Activated naive CD4-positive, alpha-beta T cell treated with Interleukin-2 at 50 U/mL for 16 hours (primary cell): ENCODE results near the gene RASL10A.
A peak's percentile ranks its signal among the peaks of the same experiment; 100 is the strongest.

Experiments
- DNase-seq: peaks from one replicate; pipeline ENCODE4 v3.0.0-alpha.2; 2020

Gene RASL10A

DNA sequence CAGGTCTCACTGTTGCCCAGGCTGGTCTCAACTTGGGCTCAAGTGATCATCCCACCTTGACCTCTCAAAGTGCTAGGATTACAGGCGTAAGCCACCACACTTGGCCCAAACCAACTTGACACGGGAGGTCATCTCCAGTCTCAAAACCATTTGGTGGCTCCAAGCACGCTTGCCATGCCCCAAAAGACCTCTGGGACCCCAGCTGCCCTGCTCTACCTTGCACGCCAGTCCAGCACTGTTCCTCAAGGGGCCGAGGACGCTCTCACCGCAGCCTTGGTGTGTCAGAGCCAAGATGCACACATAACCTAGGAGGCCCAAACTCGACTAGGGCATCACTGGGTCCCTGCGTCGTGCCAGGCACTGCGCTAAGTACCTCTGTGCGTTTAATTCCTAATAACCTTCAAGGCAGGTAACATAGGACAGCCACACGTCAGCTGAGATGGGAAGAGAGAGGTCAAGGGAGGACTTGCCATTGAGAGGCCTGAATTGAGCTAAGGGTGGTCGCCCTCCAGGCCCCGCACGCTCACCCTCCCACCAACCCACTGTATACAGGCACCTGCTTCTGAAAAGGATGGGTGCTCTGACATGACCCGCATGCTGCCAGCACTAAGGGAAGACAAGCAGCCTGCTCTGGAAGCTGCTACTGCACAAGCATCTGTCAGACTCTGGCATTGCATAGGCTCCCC, 13.6 kb downstream of the RASL10A start:
- no peak for DNase-seq

DNA sequence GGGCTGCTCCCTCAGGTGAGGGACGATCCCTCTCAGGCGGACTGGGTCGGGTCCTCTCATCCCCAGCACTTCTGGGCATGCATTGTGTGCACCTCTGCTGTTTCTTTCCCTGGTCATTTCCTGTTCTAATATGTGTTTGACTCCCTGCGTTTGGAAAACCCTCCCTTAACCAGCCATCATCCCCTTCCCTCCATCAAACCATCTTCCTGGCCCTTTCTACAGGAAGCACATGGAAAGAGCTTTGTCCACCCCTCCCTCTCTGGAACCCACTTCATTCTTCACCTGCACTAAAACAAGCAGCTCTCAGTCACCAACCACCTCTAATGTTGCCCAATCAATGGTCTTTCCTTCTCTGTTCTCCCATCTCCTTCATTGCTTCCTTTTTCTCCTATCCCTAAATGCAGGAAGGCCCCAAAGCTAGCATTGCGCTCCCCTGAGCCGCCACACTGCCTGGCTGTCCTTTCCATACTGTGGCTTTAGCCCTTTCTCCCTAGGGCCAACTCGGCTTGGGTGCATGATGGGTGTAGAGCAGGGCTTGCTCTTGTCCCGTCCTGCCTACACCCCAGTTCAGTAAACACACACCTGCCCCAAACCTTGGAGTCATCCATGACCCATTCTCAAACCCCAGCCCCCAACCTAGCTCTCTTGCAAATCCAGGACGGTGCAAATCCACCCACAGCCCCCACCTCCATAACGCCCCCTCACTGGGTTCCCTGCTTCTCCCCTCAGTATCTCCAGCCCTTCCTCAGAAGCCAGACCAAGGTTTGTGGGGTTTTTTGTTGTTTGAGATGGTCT, 14.5 kb downstream of the RASL10A start:
- no peak for DNase-seq

DNA sequence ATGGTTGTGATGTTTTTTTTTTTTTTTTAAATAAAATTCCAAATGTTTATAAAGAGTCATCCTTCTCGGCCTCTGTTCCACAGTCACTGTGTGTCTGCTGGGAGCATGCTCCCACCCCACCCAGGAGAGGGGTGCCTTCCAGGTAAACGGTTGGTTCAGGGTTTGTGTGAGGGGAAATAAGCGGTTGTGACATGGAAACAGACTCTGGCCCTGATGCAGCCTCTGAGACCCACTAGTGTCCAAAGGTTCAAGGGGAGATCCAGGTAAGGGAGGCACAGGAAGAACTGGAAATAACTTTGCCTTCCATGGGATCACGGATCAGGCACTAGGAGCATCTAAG, 15.1 kb downstream of the RASL10A start:
- no peak for DNase-seq

DNA sequence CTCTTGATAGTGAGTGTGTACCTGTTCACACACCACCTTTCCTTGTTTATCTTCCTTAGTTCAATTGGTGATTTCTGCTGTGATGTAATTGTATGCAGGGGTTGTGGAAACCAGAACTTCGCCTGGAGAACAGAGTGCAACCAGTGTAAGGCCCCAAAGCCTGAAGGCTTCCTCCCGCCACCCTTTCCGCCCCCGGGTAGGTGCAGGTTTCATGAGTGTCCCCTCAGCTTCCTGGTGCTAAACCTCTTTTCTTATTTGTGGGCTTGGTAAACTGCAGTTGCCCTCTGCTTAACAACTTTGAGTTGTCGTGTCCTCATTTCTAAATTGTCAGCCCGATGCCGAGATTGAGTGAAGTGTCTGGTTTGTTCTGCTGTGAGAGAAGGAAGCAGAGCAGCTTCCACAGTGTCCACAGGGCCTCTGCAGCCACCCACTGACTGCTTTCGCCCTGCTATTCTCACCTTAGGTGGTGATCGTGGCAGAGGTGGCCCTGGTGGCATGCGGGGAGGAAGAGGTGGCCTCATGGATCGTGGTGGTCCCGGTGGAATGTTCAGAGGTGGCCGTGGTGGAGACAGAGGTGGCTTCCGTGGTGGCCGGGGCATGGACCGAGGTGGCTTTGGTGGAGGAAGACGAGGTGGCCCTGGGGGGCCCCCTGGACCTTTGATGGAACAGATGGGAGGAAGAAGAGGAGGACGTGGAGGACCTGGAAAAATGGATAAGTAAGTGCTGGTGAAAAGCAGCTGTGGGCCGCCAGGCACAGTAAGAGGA, 16.2 kb downstream of the RASL10A start:
- DNase-seq = no peak

DNA sequence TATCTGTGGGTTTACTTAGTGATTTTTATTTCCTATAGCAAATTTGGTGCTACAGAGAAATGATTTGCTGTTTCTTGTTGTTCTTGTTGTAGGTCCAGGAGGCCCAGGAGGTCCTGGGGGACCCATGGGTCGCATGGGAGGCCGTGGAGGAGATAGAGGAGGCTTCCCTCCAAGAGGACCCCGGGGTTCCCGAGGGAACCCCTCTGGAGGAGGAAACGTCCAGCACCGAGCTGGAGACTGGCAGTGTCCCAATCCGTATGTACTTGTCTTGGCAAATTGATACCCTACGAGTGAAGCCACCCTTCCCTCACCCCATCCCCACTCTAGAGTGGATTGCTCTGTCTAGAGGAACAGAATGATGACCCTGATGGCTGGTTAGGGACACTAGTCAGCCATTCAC, 16.9 kb downstream of the RASL10A start:
- no peak for DNase-seq

DNA sequence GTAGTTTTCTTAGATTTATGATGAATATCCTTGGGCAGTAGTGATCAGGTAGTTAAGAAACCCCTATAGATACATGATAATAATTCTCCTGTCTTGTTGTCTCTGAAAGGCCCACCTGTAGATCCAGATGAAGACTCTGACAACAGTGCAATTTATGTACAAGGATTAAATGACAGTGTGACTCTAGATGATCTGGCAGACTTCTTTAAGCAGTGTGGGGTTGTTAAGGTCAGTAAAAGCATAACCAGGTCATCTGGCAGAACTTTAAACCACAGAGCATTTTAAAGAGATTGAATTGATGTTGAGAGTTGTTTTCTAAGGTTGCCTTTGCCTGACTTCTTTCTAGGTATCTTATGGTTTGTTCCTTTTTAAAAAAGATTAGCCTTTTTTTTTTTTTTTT, 23.1 kb downstream of the RASL10A start:
- DNase-seq = no peak

DNA sequence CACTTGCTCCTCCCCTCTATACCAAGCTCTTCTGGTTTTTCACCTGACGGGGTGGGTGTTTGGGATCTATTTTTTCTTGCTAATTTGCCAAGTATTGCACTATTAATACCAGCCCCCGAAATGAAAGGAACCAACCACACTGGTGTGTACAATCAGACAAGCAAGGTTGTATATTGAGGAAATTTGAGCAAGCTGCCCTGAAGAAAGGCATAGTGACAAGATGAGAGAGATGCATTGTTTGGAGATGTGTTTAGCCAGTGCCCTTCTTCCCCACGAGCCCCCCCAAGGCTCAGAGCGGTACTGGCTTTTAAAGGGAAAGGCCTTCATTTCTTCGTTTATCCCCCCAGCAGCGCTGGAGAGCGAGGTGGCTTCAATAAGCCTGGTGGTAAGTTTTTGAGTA, 24.3 kb downstream of the RASL10A start:
- no peak for DNase-seq

DNA sequence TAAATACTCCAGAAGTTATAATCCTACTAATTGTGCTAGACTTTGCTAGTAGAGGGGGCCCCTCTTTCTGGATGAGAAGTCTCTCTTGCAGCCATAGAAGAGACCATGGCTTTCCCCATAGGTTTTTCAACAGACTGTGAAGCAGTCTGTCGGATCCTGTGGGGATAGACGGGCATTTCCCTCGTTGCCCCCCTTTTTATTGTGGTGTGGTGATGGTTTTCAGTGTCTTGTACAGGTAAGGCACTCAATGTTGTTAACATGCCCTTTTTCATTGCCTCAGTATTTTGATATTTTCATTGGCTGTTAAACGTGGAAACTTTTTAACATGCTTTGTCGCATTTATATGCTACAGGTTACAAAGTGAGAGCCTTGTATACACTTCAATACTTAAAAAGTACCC, 25.4 kb downstream of the RASL10A start:
- no peak for DNase-seq

DNA sequence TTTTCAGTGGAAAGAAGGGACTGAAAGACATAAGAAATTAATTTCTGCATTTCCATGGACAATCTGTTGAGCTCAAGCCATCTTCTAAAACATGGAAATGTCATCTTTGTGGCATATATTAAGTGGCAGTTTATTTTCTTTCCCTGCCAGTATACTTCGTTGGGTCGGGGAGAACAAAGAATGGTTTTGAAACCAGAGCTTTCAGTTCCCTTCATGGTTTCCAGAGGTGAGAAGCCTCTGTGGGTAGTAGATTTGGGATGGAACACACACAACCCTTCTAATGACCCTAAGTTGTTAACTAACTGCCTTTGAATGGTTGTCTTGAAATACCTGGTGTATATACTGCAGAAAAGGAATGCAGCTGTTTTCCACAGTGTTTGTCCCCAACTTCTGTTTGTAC, 26.7 kb downstream of the RASL10A start:
- no peak for DNase-seq

DNA sequence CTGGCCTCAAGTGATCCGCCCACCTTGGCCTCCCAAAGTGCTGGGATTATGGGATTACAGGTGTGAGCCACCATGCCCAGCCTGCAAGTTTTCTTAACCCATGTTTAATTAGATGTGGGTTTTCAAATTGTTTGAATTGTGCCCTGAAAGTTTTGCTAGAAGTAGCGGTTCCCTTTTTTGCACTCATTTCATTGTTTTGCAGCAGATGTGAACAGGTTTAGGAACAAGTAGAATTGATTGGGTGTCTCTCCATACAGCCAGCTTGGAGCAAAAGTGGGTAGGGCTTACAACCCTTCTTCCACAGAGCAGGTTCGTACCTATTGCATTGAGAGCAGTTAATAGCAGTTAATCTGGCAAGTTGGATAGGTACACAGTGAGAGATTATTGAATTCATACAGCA, 31.3 kb downstream of the RASL10A start:
- no peak for DNase-seq

DNA sequence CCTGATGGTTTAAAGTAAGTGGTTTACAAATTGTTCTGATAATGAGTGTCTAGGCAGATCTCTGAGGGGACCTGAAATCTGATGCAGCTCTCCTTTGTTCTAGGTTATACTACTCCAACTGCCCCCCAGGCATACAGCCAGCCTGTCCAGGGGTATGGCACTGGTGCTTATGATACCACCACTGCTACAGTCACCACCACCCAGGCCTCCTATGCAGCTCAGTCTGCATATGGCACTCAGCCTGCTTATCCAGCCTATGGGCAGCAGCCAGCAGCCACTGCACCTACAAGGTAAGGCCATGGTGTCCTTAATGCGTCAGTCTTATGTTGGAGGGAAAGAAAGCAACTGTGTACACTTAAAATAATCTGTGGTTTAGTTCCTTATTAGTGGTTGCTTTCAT, 37.6 kb downstream of the RASL10A start:
- no peak for DNase-seq

DNA sequence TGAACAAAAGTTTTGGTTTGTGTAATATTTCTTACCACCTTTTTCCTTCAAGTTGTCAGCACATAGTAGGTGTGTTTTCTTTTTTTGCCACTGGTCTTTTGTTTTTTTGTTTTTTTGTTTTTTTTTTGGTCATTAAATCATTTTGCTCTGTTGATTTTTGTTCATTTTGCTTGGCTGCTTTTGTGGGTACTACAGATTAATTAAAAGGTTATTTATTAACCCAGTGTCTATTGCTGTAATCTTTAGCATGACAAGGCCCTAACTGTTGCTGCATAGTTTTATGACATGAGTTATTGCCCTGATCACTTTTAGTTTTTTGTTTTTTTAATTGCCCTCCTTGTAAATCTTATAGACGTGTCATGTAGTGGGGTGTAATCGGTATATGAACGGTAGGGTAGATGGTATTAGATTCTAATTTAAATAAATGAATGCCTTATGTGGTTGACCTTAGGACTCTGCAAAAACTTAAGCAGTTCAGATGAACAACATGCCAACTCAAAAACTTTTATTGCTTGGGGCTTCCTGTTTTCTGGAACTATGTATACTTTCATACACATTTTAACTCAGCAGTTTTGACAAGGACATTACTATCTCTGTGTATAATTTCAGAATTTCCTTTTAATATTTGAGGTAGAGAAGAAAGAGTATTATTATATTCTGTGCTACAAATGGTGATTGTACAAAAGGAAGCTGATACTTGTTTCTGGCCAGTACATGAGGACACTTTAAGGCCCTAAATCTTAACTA, 39.5 kb downstream of the RASL10A start:
- no peak for DNase-seq

DNA sequence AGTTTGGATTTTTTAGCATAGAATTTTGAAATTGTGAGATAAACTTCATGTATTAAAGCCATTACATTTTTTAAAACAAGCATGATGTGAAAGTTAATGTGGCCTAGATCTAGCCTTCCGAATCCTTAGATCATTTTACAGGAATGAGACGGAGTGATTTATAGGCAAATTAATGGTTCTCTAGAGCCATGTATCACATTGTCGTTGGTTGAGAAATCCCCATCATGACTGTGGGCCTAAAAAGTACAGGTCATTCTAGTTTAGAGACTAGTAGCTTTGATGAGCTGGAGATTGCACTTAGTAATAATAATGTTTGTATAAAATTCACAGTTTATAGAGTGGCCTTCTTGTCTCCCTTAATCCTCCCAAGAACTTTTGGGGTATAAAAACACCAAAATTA, 40.3 kb downstream of the RASL10A start:
- no peak for DNase-seq

DNA sequence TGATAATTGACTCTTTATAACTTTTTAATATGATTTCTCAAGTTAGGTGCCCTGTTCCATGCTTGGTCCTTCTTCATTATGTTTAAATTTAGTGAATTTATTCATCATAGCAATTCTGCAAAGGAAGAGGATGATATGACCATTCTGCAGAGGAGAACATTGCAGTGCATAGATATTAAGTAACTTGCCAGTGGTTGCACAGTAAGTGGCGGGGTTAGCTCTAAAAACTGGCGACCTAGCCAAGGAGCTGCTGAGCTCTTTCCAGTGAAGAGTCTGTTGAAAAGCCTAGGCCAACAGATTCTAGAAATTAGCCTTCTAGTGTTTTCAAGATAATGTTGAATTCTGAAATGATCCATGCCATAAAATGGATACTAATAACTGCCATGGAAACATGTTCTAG, 42.9 kb downstream of the RASL10A start:
- DNase-seq = no peak

DNA sequence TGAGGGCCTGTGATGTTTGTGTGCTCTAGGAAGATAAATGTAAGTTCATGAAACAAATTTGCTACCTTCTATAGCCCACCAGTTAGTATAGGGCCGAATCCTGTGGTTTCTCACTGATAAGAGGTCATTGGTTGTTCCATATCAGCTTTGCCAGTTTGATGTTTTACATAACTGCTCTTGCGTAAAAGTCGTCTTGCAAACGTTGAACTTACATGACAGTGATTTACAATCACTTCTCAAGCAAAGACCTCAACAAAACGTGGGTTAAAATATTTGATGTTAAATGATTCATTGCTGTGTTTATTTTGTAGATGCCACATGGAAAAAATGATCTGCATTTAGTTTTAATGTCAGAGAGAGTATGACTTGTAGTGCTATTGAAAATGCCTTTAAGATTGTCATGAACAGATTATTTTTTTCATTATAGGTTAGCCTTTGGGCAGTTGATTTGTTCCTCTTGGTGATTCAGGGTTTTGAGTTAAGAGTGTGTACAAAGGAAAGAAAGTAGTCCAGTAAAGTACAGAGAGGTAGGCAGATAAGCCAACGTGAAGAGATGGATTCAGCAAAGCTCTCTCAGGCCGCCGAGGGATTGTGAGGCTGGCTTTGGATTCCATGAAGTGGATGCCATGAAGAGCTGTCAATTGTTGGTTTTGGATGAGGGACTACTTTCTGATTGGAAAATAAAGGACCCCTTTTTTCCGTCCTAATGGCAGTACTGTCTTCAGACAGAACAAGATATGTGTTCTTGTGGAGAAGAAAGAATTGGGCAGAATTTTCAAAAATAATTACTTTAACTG, 44.8 kb downstream of the RASL10A start:
- DNase-seq = no peak

DNA sequence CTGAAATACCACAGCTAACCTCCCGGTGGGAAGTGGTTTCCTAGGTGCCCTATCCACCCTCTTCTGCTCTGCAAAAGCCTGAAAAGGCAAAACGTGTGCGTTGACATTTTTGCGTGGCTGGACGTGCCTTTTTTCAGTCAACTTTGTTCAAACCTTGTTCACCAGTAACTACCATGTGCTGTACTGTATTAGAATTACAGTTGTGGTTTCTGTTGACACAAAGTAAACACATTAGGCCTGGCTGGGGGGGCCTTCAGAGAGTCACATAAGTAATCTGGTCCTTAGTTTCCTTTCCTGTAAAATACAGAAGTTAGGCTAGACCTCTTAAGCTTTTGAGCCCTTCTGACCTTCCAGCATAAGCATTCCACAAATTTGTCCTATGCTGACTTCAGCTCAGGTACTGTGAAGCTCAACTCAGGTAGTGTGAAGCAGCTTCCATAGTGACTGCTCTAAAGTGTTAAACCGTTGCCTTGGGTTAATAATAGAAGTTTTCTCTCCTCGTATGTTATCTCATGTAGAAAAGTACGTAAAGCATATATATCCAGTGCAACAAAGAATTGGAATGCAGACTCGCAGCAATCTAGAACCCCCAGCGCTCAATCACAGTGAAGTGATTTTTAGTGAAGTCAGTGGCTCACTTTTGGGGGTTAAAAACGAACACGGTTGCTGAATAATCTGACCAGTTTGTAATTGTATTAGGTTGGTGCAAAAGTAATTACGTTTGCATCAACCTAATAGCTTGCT, 45.6 kb downstream of the RASL10A start:
- DNase-seq = no peak

DNA sequence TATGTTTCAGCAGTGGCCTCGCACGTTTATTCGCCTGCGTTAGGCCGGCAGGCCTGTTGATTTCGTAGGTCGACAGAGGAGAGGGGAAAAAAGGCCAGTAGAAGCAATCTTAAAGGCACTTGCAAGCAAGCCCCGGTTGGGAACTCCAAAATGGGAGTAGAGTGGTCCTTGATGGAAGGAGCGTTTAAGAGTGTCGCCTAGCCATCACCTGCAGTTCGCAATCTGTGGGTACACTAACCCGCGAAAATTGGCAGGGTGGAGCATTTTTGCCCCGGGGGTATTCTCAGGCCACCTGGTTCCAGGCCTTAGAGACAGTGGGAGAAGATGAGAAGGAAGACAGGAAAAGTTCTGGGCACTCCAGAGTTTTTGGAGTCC, 46.3 kb downstream of the RASL10A start:
- DNase-seq = no peak

DNA sequence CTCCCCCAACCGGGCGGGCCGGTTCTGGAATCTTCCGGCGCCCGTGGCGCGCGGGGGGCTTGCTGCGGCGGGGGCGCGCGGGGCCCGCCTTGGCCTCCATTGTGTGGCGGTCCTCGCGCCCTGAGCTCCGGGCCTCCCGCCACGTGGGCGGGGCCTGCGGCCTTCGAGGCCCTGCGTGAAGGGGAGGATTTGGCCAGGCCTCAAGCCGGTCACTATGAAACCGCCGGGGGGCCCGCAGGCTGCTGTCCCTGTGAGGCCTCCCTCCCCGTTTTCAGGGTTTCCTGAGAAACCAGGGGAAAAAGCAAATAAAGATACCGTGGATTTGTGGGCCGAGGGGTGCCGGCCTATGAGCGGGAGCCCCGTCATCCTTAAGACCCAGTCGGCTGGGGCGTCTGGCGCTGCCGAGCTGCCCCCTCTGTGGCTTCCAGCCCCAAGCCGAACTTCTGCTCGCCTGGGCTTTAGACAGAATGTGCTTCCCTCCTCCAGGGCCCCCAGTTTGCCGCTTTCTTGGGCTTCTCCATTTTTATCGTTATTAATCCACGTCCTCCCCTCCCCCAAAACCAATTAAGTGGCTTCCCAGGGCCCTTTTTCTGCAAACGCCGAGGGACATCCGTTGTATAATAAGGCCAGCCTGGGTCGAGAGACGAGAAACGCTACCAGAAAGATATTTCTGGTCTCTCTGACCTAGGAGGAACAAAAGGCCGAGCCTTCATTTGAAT, 46.8 kb downstream of the RASL10A start:
- DNase-seq = peak; percentile 59

DNA sequence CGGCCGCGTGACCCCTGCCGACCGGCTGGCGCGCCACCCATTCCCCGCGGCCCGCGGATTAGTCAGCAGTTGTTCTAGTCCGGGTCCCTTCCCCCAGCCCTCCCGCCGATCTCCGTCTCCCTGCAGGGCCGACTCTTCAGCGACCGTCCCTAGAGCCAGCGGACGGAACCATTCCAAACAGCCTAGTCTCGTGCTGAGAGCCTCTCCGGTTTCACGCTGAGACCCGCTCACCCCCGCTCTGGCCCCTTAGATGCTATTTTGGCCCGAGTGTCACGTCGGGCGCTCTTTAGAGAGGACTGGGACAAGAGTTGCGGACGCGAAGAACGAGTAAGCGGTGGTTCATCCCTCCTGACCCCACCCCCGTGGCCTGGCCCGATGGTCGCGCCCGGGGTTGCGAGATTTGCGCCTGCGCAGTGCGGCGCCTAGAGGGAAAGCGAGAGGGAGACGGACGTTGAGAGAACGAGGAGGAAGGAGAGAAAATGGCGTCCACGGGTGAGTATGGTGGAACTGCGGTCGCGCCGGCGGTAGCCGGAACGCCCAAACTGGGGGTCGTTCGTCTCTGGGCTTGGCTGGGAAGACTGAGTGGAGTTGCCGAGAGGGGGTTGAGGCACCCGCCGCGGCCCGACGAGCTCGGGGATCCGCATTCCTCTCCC, 47.5 kb downstream of the RASL10A start, which contains the start of the genes EWSR1 and RHBDD3:
EWSR1 (plus strand) TSS at position 411 of the 653 bp plus-strand sequence; CDS start at position 480, 69 bp downstream.
RHBDD3 (minus strand) TSS at position 124 of the 653 bp plus-strand sequence. CDS start 2,355 bp downstream, outside the sequence.
- peak; percentile 96 for DNase-seq

DNA sequence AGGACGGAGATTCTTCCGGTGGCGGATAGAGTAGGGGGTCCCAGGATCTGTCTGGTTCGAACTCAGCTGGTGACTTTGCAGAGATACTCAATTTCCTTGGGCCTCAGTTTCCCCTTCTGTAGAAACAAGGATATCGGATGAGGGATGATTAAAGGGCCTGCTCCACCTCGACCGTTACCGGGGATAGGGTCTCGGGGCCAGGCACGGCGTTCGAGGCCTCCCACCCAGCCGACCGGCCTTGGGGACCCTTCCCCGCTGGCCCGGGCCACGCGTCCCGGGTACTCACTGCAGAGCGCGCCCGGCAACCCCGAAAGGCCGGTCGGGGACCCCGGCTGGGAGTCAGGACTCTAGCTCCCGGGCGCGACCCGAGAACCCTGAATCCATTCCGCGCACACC, 48.0 kb downstream of the RASL10A start:
- no peak for DNase-seq
